ENCODE measurements around the gene RITA1.

Gene RITA1

DNA sequence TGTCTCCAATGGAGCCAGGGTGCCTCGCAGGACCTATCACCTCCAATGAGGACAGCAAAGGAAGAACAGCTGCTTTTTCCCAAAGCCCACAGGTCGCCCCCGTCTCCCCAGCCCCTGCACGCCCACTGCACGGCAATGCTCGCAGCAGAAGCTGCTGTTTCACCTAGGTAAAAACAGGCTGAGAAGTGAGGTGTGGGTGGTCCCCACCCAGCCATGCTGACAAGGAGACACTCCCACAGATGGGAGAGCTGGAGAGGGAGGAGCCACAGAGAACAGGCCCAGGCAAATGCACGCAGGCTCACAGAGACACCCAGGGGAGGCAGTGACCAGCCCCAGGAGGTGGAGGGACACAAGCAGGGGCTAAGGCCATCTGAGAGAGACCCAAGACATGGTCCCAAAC is 25.6 kb upstream of the RITA1 start:
- DNase-seq (ENCODE audit: low read depth), result no peak
- TF ChIP-seq, protein P1, sequence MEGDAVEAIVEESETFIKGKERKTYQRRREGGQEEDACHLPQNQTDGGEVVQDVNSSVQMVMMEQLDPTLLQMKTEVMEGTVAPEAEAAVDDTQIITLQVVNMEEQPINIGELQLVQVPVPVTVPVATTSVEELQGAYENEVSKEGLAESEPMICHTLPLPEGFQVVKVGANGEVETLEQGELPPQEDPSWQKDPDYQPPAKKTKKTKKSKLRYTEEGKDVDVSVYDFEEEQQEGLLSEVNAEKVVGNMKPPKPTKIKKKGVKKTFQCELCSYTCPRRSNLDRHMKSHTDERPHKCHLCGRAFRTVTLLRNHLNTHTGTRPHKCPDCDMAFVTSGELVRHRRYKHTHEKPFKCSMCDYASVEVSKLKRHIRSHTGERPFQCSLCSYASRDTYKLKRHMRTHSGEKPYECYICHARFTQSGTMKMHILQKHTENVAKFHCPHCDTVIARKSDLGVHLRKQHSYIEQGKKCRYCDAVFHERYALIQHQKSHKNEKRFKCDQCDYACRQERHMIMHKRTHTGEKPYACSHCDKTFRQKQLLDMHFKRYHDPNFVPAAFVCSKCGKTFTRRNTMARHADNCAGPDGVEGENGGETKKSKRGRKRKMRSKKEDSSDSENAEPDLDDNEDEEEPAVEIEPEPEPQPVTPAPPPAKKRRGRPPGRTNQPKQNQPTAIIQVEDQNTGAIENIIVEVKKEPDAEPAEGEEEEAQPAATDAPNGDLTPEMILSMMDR (IDR thresholded peaks at IDR 0.05; ENCODE audit: low read depth, low read length), result no peak
- no peak for TF ChIP-seq MAX (IDR thresholded peaks at IDR 0.05; ENCODE audit: low read depth, low read length)
- TF ChIP-seq POLR2A (IDR thresholded peaks at IDR 0.05; ENCODE audit: extremely low read depth, insufficient read length), result no peak
- no peak for TF ChIP-seq MYC (IDR thresholded peaks at IDR 0.05; ENCODE audit: low read depth, low read length)
- H3K4me3 ChIP-seq (ENCODE audit: low read depth, low read length), result no peak overlapping the region

DNA sequence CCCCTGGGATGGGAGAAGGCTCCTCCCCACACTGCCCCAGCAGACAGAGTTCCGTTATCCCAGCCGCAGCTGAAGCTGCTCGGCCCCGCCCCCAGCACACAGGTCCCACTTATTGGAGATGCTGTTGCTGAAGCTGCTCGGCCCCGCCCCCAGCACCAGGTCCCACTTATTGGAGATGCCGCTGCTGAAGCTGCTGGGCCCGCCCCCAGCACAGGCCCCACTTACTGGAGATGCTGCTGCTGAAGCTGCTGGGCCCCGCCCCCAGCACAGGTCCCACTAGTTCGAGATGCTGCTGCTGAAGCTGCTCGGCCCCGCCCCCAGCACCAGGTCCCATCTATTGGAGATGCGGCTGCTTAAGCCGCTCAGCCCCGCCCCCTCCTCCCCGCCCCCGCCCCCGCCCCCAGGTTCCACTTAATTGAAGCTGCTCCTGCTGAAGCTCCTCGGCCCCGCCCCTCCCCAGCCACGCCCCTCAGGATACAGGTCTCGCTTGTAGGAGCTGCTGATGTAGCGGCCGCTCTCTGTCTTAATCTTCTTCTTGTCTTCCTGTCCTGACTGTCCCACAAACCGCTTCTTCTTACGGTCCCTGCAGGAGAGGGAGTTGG is 24.0 kb upstream of the RITA1 start:
- TF ChIP-seq MAX (IDR thresholded peaks at IDR 0.05; ENCODE audit: low read depth, low read length) (no peak), POLR2A (IDR thresholded peaks at IDR 0.05; ENCODE audit: extremely low read depth, insufficient read length) (no peak), MYC (IDR thresholded peaks at IDR 0.05; ENCODE audit: low read depth, low read length) (no peak)
- TF ChIP-seq, protein P1 (IDR thresholded peaks at IDR 0.05; ENCODE audit: low read depth, low read length), result no peak
- H3K4me3 ChIP-seq (ENCODE audit: low read depth, low read length), result no peak overlapping the region
- DNase-seq (ENCODE audit: low read depth), result peak; percentile 78

DNA sequence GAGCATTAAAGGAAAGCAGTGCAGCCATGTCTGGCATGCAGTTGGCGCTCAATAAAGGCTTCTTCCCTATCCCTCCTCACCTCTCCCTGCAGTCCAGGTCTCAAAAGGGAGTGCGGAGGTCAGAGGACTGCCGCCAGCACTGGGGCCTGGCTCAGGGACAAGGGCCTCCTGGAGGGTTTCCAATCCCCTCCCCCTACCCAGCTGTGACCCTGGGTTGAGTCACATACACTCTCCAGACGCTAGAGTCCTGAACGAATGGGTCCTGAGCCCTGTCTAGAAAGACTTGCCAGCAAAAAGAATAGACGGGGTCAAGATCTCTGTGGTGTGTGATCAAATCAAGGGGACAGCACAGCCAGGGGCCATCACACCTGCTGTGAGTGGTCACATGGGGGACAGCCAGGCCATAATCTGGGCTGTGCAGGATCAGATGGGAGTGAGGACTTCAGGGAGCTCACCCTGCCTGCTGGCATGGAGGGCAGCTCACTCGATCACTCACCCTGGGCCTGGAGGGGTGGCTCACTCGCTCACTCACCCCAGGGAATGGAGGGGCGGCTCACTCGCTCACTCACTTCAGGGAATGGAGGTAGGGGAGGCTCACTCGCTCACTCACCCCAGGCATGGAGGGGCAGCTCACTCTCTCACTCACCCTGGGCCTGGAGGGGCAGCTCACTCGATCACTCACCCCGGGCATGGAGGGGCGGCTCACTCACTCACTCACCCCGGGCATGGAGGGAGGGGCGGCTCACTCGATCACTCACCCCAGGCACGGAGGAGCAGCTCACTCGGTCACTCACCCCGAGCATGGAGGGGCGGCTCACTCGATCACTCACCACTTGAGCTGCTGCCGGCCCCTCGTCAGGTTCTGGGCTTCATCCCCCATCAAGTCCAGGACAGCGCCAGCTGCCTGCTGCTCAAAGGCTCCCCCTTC is 23.2 kb upstream of the RITA1 start:
- no peak for DNase-seq (ENCODE audit: low read depth)
- TF ChIP-seq, protein P1 (IDR thresholded peaks at IDR 0.05; ENCODE audit: low read depth, low read length), result no peak
- TF ChIP-seq MAX (IDR thresholded peaks at IDR 0.05; ENCODE audit: low read depth, low read length) (no peak), POLR2A (IDR thresholded peaks at IDR 0.05; ENCODE audit: extremely low read depth, insufficient read length) (no peak), MYC (IDR thresholded peaks at IDR 0.05; ENCODE audit: low read depth, low read length) (no peak)

GRCh38 chr12:113163030-113163360 is 22.5 kb upstream of the RITA1 start:
- no peak for DNase-seq (ENCODE audit: low read depth)
- TF ChIP-seq MAX (IDR thresholded peaks at IDR 0.05; ENCODE audit: low read depth, low read length) (no peak), MYC (IDR thresholded peaks at IDR 0.05; ENCODE audit: low read depth, low read length) (no peak), POLR2A (IDR thresholded peaks at IDR 0.05; ENCODE audit: extremely low read depth, insufficient read length) (no peak)
- TF ChIP-seq, protein P1 (IDR thresholded peaks at IDR 0.05; ENCODE audit: low read depth, low read length), result no peak
- no peak overlapping the region for H3K4me3 ChIP-seq (ENCODE audit: low read depth, low read length)

More for the DNA sequence above, 23.2 kb upstream of the RITA1 start:
- H3K4me3 ChIP-seq (ENCODE audit: low read depth, low read length), result no peak overlapping the region

DNA sequence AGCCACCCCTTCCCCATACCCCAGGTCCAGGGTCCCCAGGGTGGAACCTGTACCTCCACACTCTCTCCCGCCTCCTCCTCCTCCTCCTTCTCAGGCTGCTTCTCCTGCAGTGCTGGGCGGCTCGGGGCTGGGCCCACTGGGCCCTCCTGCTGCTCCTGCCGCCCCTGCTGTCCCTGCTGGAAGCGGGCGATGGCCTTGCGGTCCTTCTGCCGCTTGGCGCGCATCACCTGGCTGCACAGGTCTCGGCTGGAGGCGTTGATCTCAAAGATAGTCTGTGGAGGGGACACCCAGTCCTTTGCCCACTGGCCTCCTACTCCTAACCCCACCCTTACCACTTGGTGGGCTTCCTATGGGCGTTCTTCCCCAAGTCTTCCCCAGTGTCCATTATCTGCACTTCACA is 21.5 kb upstream of the RITA1 start:
- TF ChIP-seq MYC (IDR thresholded peaks at IDR 0.05; ENCODE audit: low read depth, low read length), result no peak
- no peak for TF ChIP-seq MAX (IDR thresholded peaks at IDR 0.05; ENCODE audit: low read depth, low read length)
- no peak for TF ChIP-seq POLR2A (IDR thresholded peaks at IDR 0.05; ENCODE audit: extremely low read depth, insufficient read length)
- TF ChIP-seq, protein P1 (IDR thresholded peaks at IDR 0.05; ENCODE audit: low read depth, low read length), result no peak

More for the DNA sequence above, 21.5 kb upstream of the RITA1 start:
- H3K4me3 ChIP-seq (ENCODE audit: low read depth, low read length), result no peak overlapping the region
- no peak for DNase-seq (ENCODE audit: low read depth)

Measured in NB4 (cell line).